Ishikawa (cell line): ENCODE measurements around the gene SYT1.
A peak's percentile ranks its signal among the peaks of the same experiment; 100 is the strongest.

Experiments used
- CEBPB ChIP-seq: IDR thresholded peaks from 2 replicates; pipeline ENCODE4 v1.6.1; 2012
- CREB1 ChIP-seq: IDR thresholded peaks from 2 replicates; pipeline ENCODE4 v1.6.1; 2012; ENCODE audit warnings: low read depth
- EGR1 ChIP-seq: IDR thresholded peaks from 2 replicates; pipeline ENCODE4 v1.6.1; 2012
- EP300 ChIP-seq: IDR thresholded peaks from 2 replicates; pipeline ENCODE4 v1.6.1; 2012; ENCODE audit warnings: borderline replicate concordance
- FOXM1 ChIP-seq: IDR thresholded peaks from 2 replicates; pipeline ENCODE4 v1.6.1; 2012; ENCODE audit warnings: low read depth, borderline replicate concordance
- MAX ChIP-seq: IDR thresholded peaks from 2 replicates; pipeline ENCODE4 v1.6.1; 2012
- NFIC ChIP-seq: IDR thresholded peaks from 2 replicates; pipeline ENCODE4 v1.6.1; 2012
- RAD21 ChIP-seq: IDR thresholded peaks from 2 replicates; pipeline ENCODE4 v1.6.1; 2012; ENCODE audit warnings: low read depth
- REST ChIP-seq: IDR thresholded peaks from 2 replicates; pipeline ENCODE4 v1.6.1; 2012; ENCODE audit warnings: low read depth, mild to moderate bottlenecking
- TAF1 ChIP-seq: IDR thresholded peaks from 2 replicates; pipeline ENCODE4 v1.6.1; 2012; ENCODE audit warnings: low read depth, mild to moderate bottlenecking
- TCF12 ChIP-seq: IDR thresholded peaks from 2 replicates; pipeline ENCODE4 v1.6.1; 2012; ENCODE audit warnings: low read depth
- TEAD4 ChIP-seq: IDR thresholded peaks from 2 replicates; pipeline ENCODE4 v1.6.1; 2012
- YY1 ChIP-seq: IDR thresholded peaks from 2 replicates; pipeline ENCODE4 v1.6.1; 2012; ENCODE audit warnings: low read depth
- ZBTB7A ChIP-seq: IDR thresholded peaks from 2 replicates; pipeline ENCODE4 v1.6.1; 2012; ENCODE audit warnings: low read depth
- TF ChIP-seq, protein P1 (sequence below): IDR thresholded peaks from 2 replicates; pipeline ENCODE4 v1.6.1; 2012

SYT1 gene

GRCh38 chr12:78829690-78830089 is 34.9 kb upstream of the SYT1 start:
- TF ChIP-seq EP300 (no peak), TAF1 (no peak), YY1 (no peak), REST (no peak), CREB1 (no peak), FOXM1 (no peak)

GRCh38 chr12:78835493-78835892 is 29.1 kb upstream of the SYT1 start:
- no peak for TF ChIP-seq CREB1

DNA sequence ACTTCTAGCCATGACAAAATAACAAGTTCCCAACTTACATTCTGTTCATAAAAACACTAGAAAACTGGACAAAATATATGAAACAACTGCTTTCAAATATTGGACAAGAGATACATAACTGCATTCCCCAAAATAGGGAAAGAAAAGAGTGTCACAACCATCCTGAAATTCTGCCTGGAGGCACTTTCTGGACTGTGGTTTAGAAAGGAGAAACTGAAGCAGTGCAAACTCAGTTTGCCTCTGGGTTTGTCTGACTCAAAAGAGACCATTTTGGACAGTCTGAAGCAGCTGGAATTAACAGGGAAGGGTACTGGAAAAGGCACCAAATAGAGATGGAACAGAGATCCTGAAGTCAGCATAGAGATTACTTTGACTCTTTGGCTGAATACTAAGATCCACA is 11.3 kb upstream of the SYT1 start:
- no peak for TF ChIP-seq EGR1
- TF ChIP-seq NFIC = no peak
- TF ChIP-seq ZBTB7A = no peak
- no peak for TF ChIP-seq TEAD4
- no peak for TF ChIP-seq TCF12
- no peak for TF ChIP-seq CREB1
- no peak for TF ChIP-seq REST
- TF ChIP-seq TAF1 = no peak
- TF ChIP-seq, protein P1, sequence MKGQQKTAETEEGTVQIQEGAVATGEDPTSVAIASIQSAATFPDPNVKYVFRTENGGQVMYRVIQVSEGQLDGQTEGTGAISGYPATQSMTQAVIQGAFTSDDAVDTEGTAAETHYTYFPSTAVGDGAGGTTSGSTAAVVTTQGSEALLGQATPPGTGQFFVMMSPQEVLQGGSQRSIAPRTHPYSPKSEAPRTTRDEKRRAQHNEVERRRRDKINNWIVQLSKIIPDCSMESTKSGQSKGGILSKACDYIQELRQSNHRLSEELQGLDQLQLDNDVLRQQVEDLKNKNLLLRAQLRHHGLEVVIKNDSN = no peak
- TF ChIP-seq YY1 = no peak
- TF ChIP-seq RAD21 = no peak
- TF ChIP-seq CEBPB = no peak
- no peak for TF ChIP-seq EP300
- TF ChIP-seq MAX = no peak
- TF ChIP-seq FOXM1 = no peak

GRCh38 chr12:78863482-78864402 is 832 bp upstream of the SYT1 start:
- no peak for TF ChIP-seq EP300
- no peak for TF ChIP-seq FOXM1
- no peak for TF ChIP-seq CREB1
- TF ChIP-seq MAX = peak; percentile 45; the same call in 1 of the 2 replicates
- peak; percentile 9; the same call in 1 of the 2 replicates for TF ChIP-seq EGR1

DNA sequence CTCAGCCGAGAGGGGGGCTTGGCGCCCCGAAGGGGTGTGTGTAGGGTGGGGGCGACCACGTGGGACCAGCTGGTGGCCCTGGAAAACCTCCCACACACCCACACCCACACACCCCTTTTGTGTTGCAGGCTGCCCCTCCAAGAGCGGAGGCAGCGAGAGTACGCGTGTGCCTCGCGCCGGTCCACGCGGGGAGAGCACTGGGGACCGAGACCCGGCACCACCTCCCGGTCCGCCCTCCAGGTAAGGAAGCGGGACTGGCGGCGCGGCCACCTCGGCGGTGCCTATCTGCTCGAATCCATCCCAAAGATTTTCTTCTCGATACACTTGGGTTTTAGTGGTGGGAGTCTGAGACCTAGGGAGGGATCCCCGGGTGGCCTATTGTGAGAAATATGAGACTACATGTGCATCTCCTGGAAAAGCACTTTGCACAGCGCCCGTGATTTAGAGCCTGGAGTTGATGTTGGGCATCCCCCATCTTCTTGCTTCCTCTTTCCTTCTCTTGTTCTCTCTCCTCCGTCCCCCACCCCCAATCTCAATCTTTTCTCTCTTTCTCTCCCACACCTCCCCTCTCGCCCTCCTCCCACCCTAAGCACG is 393 bp downstream of the SYT1 start:
- TF ChIP-seq CREB1 (no peak), EGR1 (no peak), FOXM1 (no peak), TEAD4 (no peak), EP300 (no peak), CEBPB (no peak), MAX (no peak), REST (no peak), ZBTB7A (no peak), TCF12 (no peak)
